Tibial nerve (tissue), 4 donors: ENCODE measurements around the gene TBC1D23.

Experiments used
- CTCF ChIP-seq, 5 experiments: fragments of 200-600 bp in 3 of 5; fragments of 450-650 bp in 2 of 5; sonication (generic) in 3 of 5; IDR thresholded peaks; one replicate each; pipeline ENCODE4 v1.5.1; 2016 to 2019; ENCODE audit warnings: antibody characterized with exemption in 5 of 5, mild to moderate bottlenecking in 3 of 5, moderate library complexity in 2 of 5
- EP300 ChIP-seq, 2 donors: sonication (generic); formaldehyde crosslinking; IDR thresholded peaks; one replicate each; pipeline ENCODE4 v1.6.1; 2017; ENCODE audit warnings: antibody characterized with exemption in 2 of 2, mild to moderate bottlenecking in 1 of 2

- no peak for TF ChIP-seq CTCF (IDR thresholded peaks at IDR 0.05)
- TF ChIP-seq EP300 (IDR thresholded peaks at IDR 0.05): no peak
Observed at GRCh38 chr3:100317912-100318311, 57.1 kb downstream of the TBC1D23 start.
